K562 (cell line): ENCODE measurements around the gene FGFBP2. TPM values are rescaled to one million over a fixed set of nuclear protein-coding genes. Genes with fewer than 3 reads are reported as not detected.

Source experiments
- ATAC-seq: fragments of 200-7000 bp; cut with Tn5 transposase; 3 replicates; pipeline ENCODE4 v1.9.1; 2020; ENCODE audit warnings: moderate library complexity
- BruUV-seq: library from RNA; stranded (reverse); fragments of 400-500 nt; replicated peaks from 2 replicates; lab custom pipeline; 2021; lab: Mats Ljungman, UMichigan
- CTCF ChIA-PET: fragments of 300-600 bp; formaldehyde crosslinking; extraction: SDS; loops from one replicate; lab custom pipeline; 2021; ENCODE audit warnings: low intra/inter-chr PET ratio; lab: Yijun Ruan, JAX
- POLR2A ChIA-PET: fragments of 300-600, 350-650 bp; sonication (Branson Sonifier 250); formaldehyde crosslinking; extraction: SDS; loops from one replicate; lab custom pipeline; 2021; ENCODE audit warnings: antibody characterized with exemption, inconsistent platforms; lab: Yijun Ruan, JAX
- DNase-seq, 4 experiments: peaks; one replicate each; pipeline versions ENCODE4 v3.0.0 to v3.0.0-alpha.2; 2011 to 2018; ENCODE audit warnings: low spot score in 3 of 4, mixed read lengths in 3 of 4; ENCODE audit errors: extremely low read depth in 1 of 4
- FAIRE-seq: peaks from 2 replicates; lab custom pipeline; 2011; peaks lifted over from hg19 to GRCh38; lab: Jason Lieb, UNC
- H2AFZ ChIP-seq: 2 replicates; pipeline ENCODE4 v1.6.0; 2011; ENCODE audit warnings: low read depth, low read length, control low read depth, inconsistent platforms
- H3K27ac ChIP-seq: fragments of 200-600 bp; 3 replicates; pipeline ENCODE4 v1.8.0; 2011; ENCODE audit warnings: low read depth, mild to moderate bottlenecking, control low read depth, inconsistent platforms, low read length, moderate library complexity, mixed read lengths; ENCODE audit errors: extremely low read depth
- H3K27me3 ChIP-seq, 2 experiments: fragments of 300-600 bp in 1 of 2; 2 replicates in 1 of 2; 3 replicates in 1 of 2; pipeline versions ENCODE4 v1.6.0 to v1.8.0; 2011; ENCODE audit warnings: inconsistent platforms in 2 of 2, low read length in 2 of 2, mild to moderate bottlenecking in 1 of 2, mixed read lengths in 1 of 2, moderate library complexity in 1 of 2; ENCODE audit not compliant: control insufficient read depth in 2 of 2, insufficient read depth in 2 of 2
- H3K36me3 ChIP-seq: fragments of 300-600 bp; 3 replicates; pipeline ENCODE4 v1.8.0; 2011; ENCODE audit warnings: mild to moderate bottlenecking, low read length, inconsistent platforms; ENCODE audit not compliant: control insufficient read depth, insufficient read depth
- H3K4me1 ChIP-seq, 2 experiments: fragments of 200-600 bp in 1 of 2; replicated peaks in 1 of 2; 2 replicates in 1 of 2; 3 replicates in 1 of 2; pipeline versions ENCODE4 v1.5.1 to v1.8.0; 2011; ENCODE audit warnings: inconsistent platforms in 2 of 2, low read length in 2 of 2, mild to moderate bottlenecking in 1 of 2, mixed read lengths in 1 of 2, moderate library complexity in 1 of 2; ENCODE audit not compliant: control insufficient read depth in 2 of 2, insufficient read depth in 2 of 2
- H3K4me2 ChIP-seq: 2 replicates; pipeline ENCODE4 v1.6.1; 2011; ENCODE audit warnings: low read length, control low read depth, inconsistent platforms, mixed read lengths; ENCODE audit not compliant: insufficient read depth
- H3K4me3 ChIP-seq: fragments of 200-600 bp; sonication (generic), shearing (Covaris generic); 2 replicates; pipeline ENCODE4 v1.5.1; 2016; ENCODE audit warnings: control low read depth, inconsistent platforms
- H3K79me2 ChIP-seq: fragments of 200-600 bp; 3 replicates; pipeline ENCODE4 v1.8.0; 2011; ENCODE audit warnings: low read length, inconsistent platforms; ENCODE audit not compliant: control insufficient read depth, insufficient read depth
- H3K9ac ChIP-seq, 2 experiments: 2 replicates each; pipeline versions ENCODE4 v1.6.0 to v1.6.1; 2011; ENCODE audit warnings: low read depth in 2 of 2, low read length in 2 of 2, control low read depth in 1 of 2, inconsistent platforms in 1 of 2, mild to moderate bottlenecking in 1 of 2, mixed read lengths in 1 of 2; ENCODE audit not compliant: insufficient read depth in 1 of 2
- H3K9me1 ChIP-seq: one replicate; pipeline ENCODE4 v1.6.0; 2011; ENCODE audit warnings: inconsistent platforms, mild to moderate bottlenecking, low read length, moderate library complexity; ENCODE audit not compliant: control insufficient read depth, insufficient read depth
- H3K9me3 ChIP-seq: replicated peaks from 2 replicates; pipeline ENCODE4 v1.5.1; 2011; ENCODE audit warnings: low read depth, low read length, inconsistent platforms; ENCODE audit not compliant: control insufficient read depth, insufficient read depth
- H4K20me1 ChIP-seq: replicated peaks from 2 replicates; pipeline ENCODE4 v1.6.1; 2011; ENCODE audit warnings: low read length, inconsistent platforms, mixed read lengths; ENCODE audit not compliant: control insufficient read depth, insufficient read depth
- DACH1 ChIP-seq: fragments of 450-650 bp; IDR thresholded peaks from 2 replicates; pipeline ENCODE4 v1.6.1; 2018; ENCODE audit not compliant: partially characterized antibody
- EGR1 ChIP-seq: fragments of 450-650 bp; conservative IDR thresholded peaks from 2 replicates; pipeline ENCODE4 v1.6.1; 2017; ENCODE audit warnings: mild to moderate bottlenecking
- ETV5 ChIP-seq: sonication (generic); formaldehyde crosslinking; IDR thresholded peaks from 2 replicates; pipeline ENCODE4 v1.4.0; 2020; ENCODE audit warnings: low read depth, mild to moderate bottlenecking, missing genetic modification reagents
- FOXA1 ChIP-seq: fragments of 450-650 bp; IDR thresholded peaks from 2 replicates; pipeline ENCODE4 v1.6.1; 2016; ENCODE audit warnings: mild to moderate bottlenecking, borderline replicate concordance
- HNRNPUL1 ChIP-seq: fragments of 200-400 bp; formaldehyde crosslinking; IDR thresholded peaks from 2 replicates; pipeline ENCODE4 v1.6.1; 2017; ENCODE audit warnings: low read length
- NBN ChIP-seq: fragments of 450-650 bp; IDR thresholded peaks from 2 replicates; pipeline ENCODE4 v1.6.1; 2016; ENCODE audit warnings: low read depth, mild to moderate bottlenecking
- WGBS: fragments of 100-300 bp; shearing (Covaris generic); methylation state at CpG from one replicate; pipeline ENCODE4 v1.1.6; 2016; ENCODE audit warnings: low coverage, mixed read lengths; ENCODE audit not compliant: insufficient coverage; ENCODE audit errors: missing lambda C conversion rate; 5-methylcytosine and 5-hydroxymethylcytosine counted together
- in situ Hi-C: fragments of 300-500 bp; cut with MboI; formaldehyde crosslinking; loops from 4 replicates; pipeline ENCODE4 v1.15.0; 2018; ENCODE audit warnings: inconsistent platforms, mixed read lengths
- intact Hi-C: fragments of 100-400 bp; cut with micrococcal nuclease; formaldehyde crosslinking; loops from 2 replicates; pipeline ENCODE4 v1.14.2; 2022
- polyA plus RNA-seq, 8 experiments: library from polyadenylated mRNA; depleted of rRNA in 4 of 8; stranded (reverse) in 5 of 8; unstranded in 3 of 8; fragments of >200 nt; fragmentation: Nextera tagmentation in 2 of 8; fragmentation: Illumina TruSeq in 1 of 8; extraction: Ambion mirVana in 2 of 8; extraction: Trizol in 1 of 8; gene quantifications; 2 replicates each; pipeline versions ENCODE4 v1.2.1 to v1.2.3, GENCODE V29; 2011 to 2014; ENCODE audit warnings: inconsistent platforms in 1 of 8, missing spikeins in 1 of 8
- total RNA-seq, 7 experiments: library from RNA; depleted of rRNA in 6 of 7; stranded (reverse); fragments of >200 nt in 6 of 7; fragmentation: Illumina TruSeq in 2 of 7; extraction: Trizol in 2 of 7; gene quantifications; 2 replicates each; pipeline versions ENCODE4 v1.2.1 to v1.2.3, GENCODE V29; 2011 to 2021; ENCODE audit warnings: low replicate concordance in 1 of 7
- TF ChIP-seq, protein P1 (sequence below): fragments of 450-650 bp; IDR thresholded peaks from 2 replicates; pipeline ENCODE4 v1.6.1; 2016; ENCODE audit warnings: low read depth, mild to moderate bottlenecking, moderate library complexity
- TF ChIP-seq, protein P2 (sequence below): sonication (generic); formaldehyde crosslinking; IDR thresholded peaks from 2 replicates; pipeline ENCODE4 v1.8.1; 2022; ENCODE audit warnings: missing genetic modification reagents
- TF ChIP-seq, protein P3 (sequence below): IDR thresholded peaks from 2 replicates; pipeline ENCODE4 v1.6.1; 2011; ENCODE audit not compliant: insufficient read length; ENCODE audit errors: extremely low read depth
- TF ChIP-seq, protein P4 (sequence below), 3 experiments: fragments of 200-800 bp in 1 of 3; sonication (Bioruptor generic) in 1 of 3; sonication (generic) in 1 of 3; formaldehyde crosslinking in 1 of 3; IDR thresholded peaks; 2 replicates each; pipeline versions ENCODE4 v1.6.1 to v1.8.0; 2016 to 2022; ENCODE audit warnings: mild to moderate bottlenecking in 2 of 3, missing compliant biosample characterization in 2 of 3, missing genetic modification characterization in 2 of 3, missing genetic modification reagents in 1 of 3

FGFBP2 gene
- total and polyA plus RNA-seq, 9 of the 15 experiments (the other 6 are each of a cell fraction or from before 2014, with no cell fraction given) = not detected

DNA sequence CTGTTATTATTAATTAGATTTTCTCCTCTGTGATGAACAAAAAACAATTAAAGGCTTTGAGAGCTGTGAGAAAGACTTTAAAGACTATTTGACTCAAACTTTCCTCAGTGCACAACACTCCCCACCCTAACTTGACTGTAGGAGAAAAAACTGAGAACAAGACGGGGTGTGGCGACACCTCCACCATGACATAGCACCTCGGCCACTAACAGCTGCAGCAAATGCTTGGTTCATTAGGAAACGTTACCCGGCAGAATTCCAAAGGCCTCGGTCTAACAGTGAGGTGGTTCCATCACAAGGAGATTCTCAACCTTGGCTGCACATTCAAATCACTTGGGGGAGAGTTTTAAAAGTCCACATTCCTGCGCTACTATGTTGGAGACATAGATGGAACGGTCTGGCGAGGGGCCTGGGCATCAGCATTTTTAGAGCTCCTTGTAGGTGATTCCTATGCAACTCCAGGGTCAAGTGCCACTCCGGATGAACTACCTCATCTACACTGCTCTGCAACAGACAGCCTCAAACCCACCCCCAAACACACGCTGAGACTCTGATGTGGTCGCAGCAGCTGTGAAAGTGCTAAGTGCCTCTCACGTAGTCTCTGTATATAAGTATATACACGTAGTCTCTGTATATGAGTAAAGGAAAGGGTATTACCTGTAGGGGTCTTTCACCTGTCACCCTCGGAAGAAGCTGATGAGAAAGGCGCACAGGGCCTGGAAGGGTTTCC lies 1.0 kb downstream of the FGFBP2 start:
- ChIA-PET CTCF (no interaction called here), POLR2A (no interaction called here)
- no peaks in the 10 kb centered on the region for H3K9me1 ChIP-seq
- no peaks in the 10 kb centered on the region for H4K20me1 ChIP-seq
- peaks cover 0 to 5% of the 10 kb centered on the region in 2 experiments; a peak in 1 of 5 replicates for H3K4me1 ChIP-seq
- ATAC-seq = no peak
- FAIRE-seq = no peak
- no peaks in the 10 kb centered on the region for H3K9me3 ChIP-seq
- 1% methylated on average over 16 of the region's 16 CpGs for WGBS
- H3K27me3 ChIP-seq = peaks cover 0 to 11% of the 10 kb centered on the region in 2 experiments; a peak in 3 of 5 replicates
- H3K36me3 ChIP-seq = no peaks in the 10 kb centered on the region
- H2AFZ ChIP-seq = no peak overlapping the region
- H3K27ac ChIP-seq = no peak overlapping the region
- intact Hi-C loops (loop anchor here (5.0 kb wide), 1 partner anchor 40 kb away; no protein-coding TSS in a partner anchor), in situ Hi-C loops (no loop called here)
- BruUV-seq = no TSS peak
- DNase-seq = no peak
- no peak overlapping the region for H3K4me2 ChIP-seq
- no peaks in the 10 kb centered on the region for H3K79me2 ChIP-seq
- no peak for TF ChIP-seq DACH1
- H3K9ac ChIP-seq = no peak overlapping the region
- H3K4me3 ChIP-seq = no peak overlapping the region

DNA sequence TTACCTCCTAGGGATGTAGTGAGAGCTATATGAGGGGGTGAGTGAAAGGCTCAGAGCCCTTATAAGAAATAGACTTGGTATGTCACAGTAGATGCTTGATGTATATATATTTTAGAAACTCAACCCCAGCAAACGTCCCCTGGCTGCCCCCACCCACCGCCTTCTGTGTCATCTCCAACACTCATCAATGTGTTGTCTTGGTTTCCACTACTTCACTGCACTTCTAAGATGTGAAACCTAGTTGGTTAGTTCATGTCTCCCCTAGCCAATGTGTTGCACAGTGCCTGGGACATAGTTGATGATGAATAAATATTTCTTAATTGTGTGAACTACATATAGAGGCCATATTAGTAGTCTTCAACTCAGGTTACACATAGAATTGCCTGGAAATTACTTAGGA lies 4.4 kb downstream of the FGFBP2 start:
- ATAC-seq = no peak
- Histone ChIP-seq H3K9me1 (no peaks in the 10 kb centered on the region), H3K4me1 (peaks cover 0 to 5% of the 10 kb centered on the region in 2 experiments; a peak in 1 of 5 replicates), H3K9me3 (no peaks in the 10 kb centered on the region), H4K20me1 (no peaks in the 10 kb centered on the region), H3K79me2 (no peaks in the 10 kb centered on the region), H3K4me3 (no peak overlapping the region), H3K4me2 (no peak overlapping the region), H3K36me3 (no peaks in the 10 kb centered on the region), H3K9ac (no peak overlapping the region), H3K27me3 (peaks cover 0 to 11% of the 10 kb centered on the region in 2 experiments; a peak in 3 of 5 replicates), H3K27ac (no peak overlapping the region), H2AFZ (no peak overlapping the region)
- DNase-seq = no peak
- in situ Hi-C loops (loop anchor here (5.0 kb wide), 1 partner anchor 151 kb away; no protein-coding TSS in a partner anchor), intact Hi-C loops (loop anchor here (5.0 kb wide), 1 partner anchor 91 kb away; no protein-coding TSS in a partner anchor)
- ChIA-PET POLR2A (no interaction called here), CTCF (interaction anchor here (4.3 kb wide), 1 partner anchor 153 kb away, joined by 28 read pairs; no protein-coding TSS in a partner anchor)
- FAIRE-seq = no peak
- BruUV-seq = no TSS peak
- WGBS = 0% methylated on average over 2 of the region's 2 CpGs
- TF ChIP-seq EGR1 (no peak), NBN (no peak), ETV5 (no peak), HNRNPUL1 (no peak), FOXA1 (no peak)
- TF ChIP-seq, protein P1, sequence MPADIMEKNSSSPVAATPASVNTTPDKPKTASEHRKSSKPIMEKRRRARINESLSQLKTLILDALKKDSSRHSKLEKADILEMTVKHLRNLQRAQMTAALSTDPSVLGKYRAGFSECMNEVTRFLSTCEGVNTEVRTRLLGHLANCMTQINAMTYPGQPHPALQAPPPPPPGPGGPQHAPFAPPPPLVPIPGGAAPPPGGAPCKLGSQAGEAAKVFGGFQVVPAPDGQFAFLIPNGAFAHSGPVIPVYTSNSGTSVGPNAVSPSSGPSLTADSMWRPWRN = no peak
- TF ChIP-seq, protein P2, sequence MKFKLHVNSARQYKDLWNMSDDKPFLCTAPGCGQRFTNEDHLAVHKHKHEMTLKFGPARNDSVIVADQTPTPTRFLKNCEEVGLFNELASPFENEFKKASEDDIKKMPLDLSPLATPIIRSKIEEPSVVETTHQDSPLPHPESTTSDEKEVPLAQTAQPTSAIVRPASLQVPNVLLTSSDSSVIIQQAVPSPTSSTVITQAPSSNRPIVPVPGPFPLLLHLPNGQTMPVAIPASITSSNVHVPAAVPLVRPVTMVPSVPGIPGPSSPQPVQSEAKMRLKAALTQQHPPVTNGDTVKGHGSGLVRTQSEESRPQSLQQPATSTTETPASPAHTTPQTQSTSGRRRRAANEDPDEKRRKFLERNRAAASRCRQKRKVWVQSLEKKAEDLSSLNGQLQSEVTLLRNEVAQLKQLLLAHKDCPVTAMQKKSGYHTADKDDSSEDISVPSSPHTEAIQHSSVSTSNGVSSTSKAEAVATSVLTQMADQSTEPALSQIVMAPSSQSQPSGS (CRISPR knock-in tag) = no peak
- TF ChIP-seq, protein P3, sequence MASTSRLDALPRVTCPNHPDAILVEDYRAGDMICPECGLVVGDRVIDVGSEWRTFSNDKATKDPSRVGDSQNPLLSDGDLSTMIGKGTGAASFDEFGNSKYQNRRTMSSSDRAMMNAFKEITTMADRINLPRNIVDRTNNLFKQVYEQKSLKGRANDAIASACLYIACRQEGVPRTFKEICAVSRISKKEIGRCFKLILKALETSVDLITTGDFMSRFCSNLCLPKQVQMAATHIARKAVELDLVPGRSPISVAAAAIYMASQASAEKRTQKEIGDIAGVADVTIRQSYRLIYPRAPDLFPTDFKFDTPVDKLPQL = no peak
- TF ChIP-seq, protein P4, sequence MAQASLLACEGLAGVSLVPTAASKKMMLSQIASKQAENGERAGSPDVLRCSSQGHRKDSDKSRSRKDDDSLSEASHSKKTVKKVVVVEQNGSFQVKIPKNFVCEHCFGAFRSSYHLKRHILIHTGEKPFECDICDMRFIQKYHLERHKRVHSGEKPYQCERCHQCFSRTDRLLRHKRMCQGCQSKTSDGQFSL (CRISPR knock-in tag; IDR thresholded peaks at IDR 0.05) = no peak
- TF ChIP-seq, protein P4 (tag; IDR thresholded peaks at IDR 0.05) = no peak
